ENCODE measurements around the gene FKBP2. TPM values are rescaled to one million over a fixed set of nuclear protein-coding genes. Genes with fewer than 3 reads are reported as not detected.

The FKBP2 gene
- polyA plus RNA-seq, 3 donors from 2014 or later = 110 to 142 (median 130) TPM

GRCh38 chr11:64232182-64232966 is 8.5 kb upstream of the FKBP2 start:
- H3K4me1 Mint-ChIP-seq = peaks cover 34 to 44% of the 10 kb centered on the region in 2 donors

GRCh38 chr11:64232967-64233315 is 8.0 kb upstream of the FKBP2 start:
- no peaks in the 10 kb centered on the region for H3K9me3 Mint-ChIP-seq
- no peak for DNase-seq
- H3K27me3 Mint-ChIP-seq (ENCODE audit: low read depth in 3 of 3) = peaks cover 0 to 1% (median 0%) of the 10 kb centered on the region in 3 donors
- H3K4me3 Mint-ChIP-seq = peak overlapping the region; percentile 36 to 79 (median 61)
- no peaks in the 10 kb centered on the region for H3K36me3 Mint-ChIP-seq
- H3K4me1 Mint-ChIP-seq = peaks cover 29 to 38% of the 10 kb centered on the region in 2 donors
- peak overlapping the region in 4 of 6 donors; percentile 36 to 82 (median 62) for H3K27ac Mint-ChIP-seq

More at GRCh38 chr11:64232182-64232966, 8.5 kb upstream of the FKBP2 start:
- Mint-ChIP-seq H3K9me3 (no peaks in the 10 kb centered on the region), H3K36me3 (no peaks in the 10 kb centered on the region), H3K27me3 (ENCODE audit: low read depth in 3 of 3) (peaks cover 0 to 1% (median 0%) of the 10 kb centered on the region in 3 donors), H3K27ac (peak overlapping the region in 4 of 6 donors; percentile 69 to 83 (median 80)), H3K4me3 (peak overlapping the region; percentile 57 to 94 (median 79))
- DNase-seq = no peak

- H3K27me3 Mint-ChIP-seq (ENCODE audit: low read depth in 3 of 3) = peaks cover 0 to 1% (median 0%) of the 10 kb centered on the region in 3 donors
These were observed 6.8 kb upstream of the FKBP2 start, which contains the start of gene VEGFB for GRCh38 chr11:64233913-64234586. Gene VEGFB (plus strand): TSS chr11:64234584. CDS start chr11:64234834, 250 bp downstream.

GRCh38 chr11:64234647-64235379 is 6.1 kb upstream of the FKBP2 start:
- Mint-ChIP-seq H3K9me3 (no peaks in the 10 kb centered on the region), H3K4me1 (peaks cover 19 to 33% of the 10 kb centered on the region in 2 donors), H3K27me3 (ENCODE audit: low read depth in 3 of 3) (peaks cover 0 to 3% (median 0%) of the 10 kb centered on the region in 3 donors), H3K36me3 (no peaks in the 10 kb centered on the region), H3K27ac (peak overlapping the region in 5 of 6 donors; percentile 55 to 80 (median 68)), H3K4me3 (peak overlapping the region; percentile 76 to 80 (median 79))
- DNase-seq = peak; percentile 62 to 63 (median 62)

More at GRCh38 chr11:64233913-64234586, 6.8 kb upstream of the FKBP2 start, which contains the start of gene VEGFB:
- peak; percentile 70 to 72 (median 71) for DNase-seq
- Mint-ChIP-seq H3K9me3 (no peaks in the 10 kb centered on the region), H3K36me3 (no peaks in the 10 kb centered on the region), H3K4me3 (peak within 1 kb of the TSS; percentile 76 to 82 (median 80)), H3K27ac (peak within 1 kb of the TSS; percentile 55 to 85 (median 80)), H3K4me1 (peaks cover 27 to 40% of the 10 kb centered on the region in 2 donors)

- H3K36me3 Mint-ChIP-seq = no peaks in the 10 kb centered on the region
- peaks cover 21 to 37% of the 10 kb centered on the region in 2 donors for H3K4me1 Mint-ChIP-seq
- H3K9me3 Mint-ChIP-seq = no peaks in the 10 kb centered on the region
- peak overlapping the region; percentile 76 to 80 (median 79) for H3K4me3 Mint-ChIP-seq
- H3K27ac Mint-ChIP-seq = peak overlapping the region; percentile 29 to 80 (median 70)
- DNase-seq = no peak
- peaks cover 1 to 5% (median 3%) of the 10 kb centered on the region in 3 donors for H3K27me3 Mint-ChIP-seq (ENCODE audit: low read depth in 3 of 3)
These were observed 5.3 kb upstream of the FKBP2 start for GRCh38 chr11:64235437-64236161.

- peaks cover 9 to 12% (median 10%) of the 10 kb centered on the region in 3 donors for H3K27me3 Mint-ChIP-seq (ENCODE audit: low read depth in 3 of 3)
- peak overlapping the region in 3 of 6 donors; percentile 26 to 100 (median 62) for H3K27ac Mint-ChIP-seq
- no peak overlapping the region for H3K4me3 Mint-ChIP-seq
- no peak for DNase-seq
- peaks cover 16 to 31% of the 10 kb centered on the region in 2 donors for H3K4me1 Mint-ChIP-seq
- H3K36me3 Mint-ChIP-seq = no peaks in the 10 kb centered on the region
- no peaks in the 10 kb centered on the region for H3K9me3 Mint-ChIP-seq
These were observed 3.4 kb upstream of the FKBP2 start for GRCh38 chr11:64237484-64237951.

- peaks cover 16 to 31% of the 10 kb centered on the region in 2 donors for H3K4me1 Mint-ChIP-seq
- no peak overlapping the region for H3K4me3 Mint-ChIP-seq
These were observed 2.8 kb upstream of the FKBP2 start for GRCh38 chr11:64238076-64238475.

GRCh38 chr11:64238999-64239398 is 1.9 kb upstream of the FKBP2 start:
- Mint-ChIP-seq H3K4me1 (peaks cover 25 to 36% of the 10 kb centered on the region in 2 donors), H3K36me3 (peaks cover 0 to 3% (median 0%) of the 10 kb centered on the region in 3 donors), H3K4me3 (peak overlapping the region in 4 of 5 donors; percentile 17 to 33 (median 27)), H3K27ac (peak overlapping the region; percentile 60 to 100 (median 87)), H3K9me3 (no peaks in the 10 kb centered on the region), H3K27me3 (ENCODE audit: low read depth in 3 of 3) (peaks cover 10 to 17% (median 12%) of the 10 kb centered on the region in 3 donors)
- no peak for DNase-seq

More at GRCh38 chr11:64238076-64238475, 2.8 kb upstream of the FKBP2 start:
- Mint-ChIP-seq H3K27me3 (ENCODE audit: low read depth in 3 of 3) (peaks cover 9 to 11% (median 10%) of the 10 kb centered on the region in 3 donors), H3K27ac (peak overlapping the region; percentile 8 to 100 (median 84)), H3K9me3 (no peaks in the 10 kb centered on the region), H3K36me3 (no peaks in the 10 kb centered on the region)
- DNase-seq = no peak

GRCh38 chr11:64239662-64240434 is 1.0 kb upstream of the FKBP2 start:
- DNase-seq = no peak
- Mint-ChIP-seq H3K27ac (peak overlapping the region; percentile 99 to 100 (median 99)), H3K9me3 (no peaks in the 10 kb centered on the region), H3K36me3 (peaks cover 0 to 3% (median 0%) of the 10 kb centered on the region in 3 donors), H3K27me3 (ENCODE audit: low read depth in 3 of 3) (peaks cover 12 to 17% (median 13%) of the 10 kb centered on the region in 3 donors), H3K4me3 (peak overlapping the region; percentile 84 to 94 (median 85)), H3K4me1 (peaks cover 27 to 36% of the 10 kb centered on the region in 2 donors)

GRCh38 chr11:64241241-64241490 is 271 bp downstream of the FKBP2 start:
- Mint-ChIP-seq H3K27me3 (ENCODE audit: low read depth in 3 of 3) (peaks cover 12 to 17% (median 15%) of the 10 kb centered on the region in 3 donors), H3K9me3 (no peaks in the 10 kb centered on the region), H3K27ac (peak overlapping the region; percentile 99 to 100 (median 99)), H3K36me3 (peaks cover 0 to 3% (median 0%) of the 10 kb centered on the region in 3 donors), H3K4me3 (peak overlapping the region; percentile 84 to 94 (median 85)), H3K4me1 (peaks cover 30 to 42% of the 10 kb centered on the region in 2 donors)
- peak; percentile 100 for DNase-seq

GRCh38 chr11:64241491-64242374 is 838 bp downstream of the FKBP2 start:
- Mint-ChIP-seq H3K27ac (peak overlapping the region; percentile 99 to 100 (median 99)), H3K36me3 (peaks cover 0 to 3% (median 0%) of the 10 kb centered on the region in 3 donors), H3K4me1 (peaks cover 30 to 43% of the 10 kb centered on the region in 2 donors), H3K9me3 (no peaks in the 10 kb centered on the region), H3K4me3 (peak overlapping the region; percentile 84 to 94 (median 85)), H3K27me3 (ENCODE audit: low read depth in 3 of 3) (peaks cover 12 to 17% (median 15%) of the 10 kb centered on the region in 3 donors)
- DNase-seq = no peak
